NCI-H524 (cell line): Measurements from ENCODE around the gene LGALS7.
"Not testable (repeated sequence)": the region's sequence is repeated elsewhere in the genome, so short reads cannot be mapped to it uniquely, and the experiment has no call there.

ENCODE experiments used
- DNase-seq, 2 experiments: peaks; one replicate each; lab custom pipeline; 2025; lab: John Stamatoyannopoulos, UW

LGALS7 gene

GRCh38 chr19:38773469-38774177 lies at the start of gene LGALS7:
TSS of gene LGALS7 (minus strand) at chr19:38773517. CDS start at chr19:38773492, 25 bp downstream.
- no peak for DNase-seq

GRCh38 chr19:38821230-38821825 lies 48.0 kb upstream of the LGALS7 start:
- DNase-seq, result not testable (repeated sequence)

- DNase-seq, result peak; percentile 19 to 48
These were observed 46.1 kb upstream of the LGALS7 start for GRCh38 chr19:38819231-38819920.

GRCh38 chr19:38817081-38817480 lies 43.8 kb upstream of the LGALS7 start:
- DNase-seq, result no peak

- no peak for DNase-seq
These were observed 42.9 kb upstream of the LGALS7 start for GRCh38 chr19:38816131-38816750.

- no peak for DNase-seq
These were observed 42.0 kb upstream of the LGALS7 start for GRCh38 chr19:38815059-38816001.

GRCh38 chr19:38813932-38814331 lies 40.6 kb upstream of the LGALS7 start:
- not testable (repeated sequence) for DNase-seq

- DNase-seq, result no peak
These were observed 40.0 kb upstream of the LGALS7 start for GRCh38 chr19:38813323-38813722.

- DNase-seq, result no peak
These were observed 39.6 kb upstream of the LGALS7 start, which contains the start of gene LGALS4 for GRCh38 chr19:38812841-38813320. TSS of gene LGALS4 (minus strand) at chr19:38812945. CDS start at chr19:38812886, 59 bp downstream.

- DNase-seq, result no peak
These were observed 38.9 kb upstream of the LGALS7 start for GRCh38 chr19:38812009-38812840.

- DNase-seq, result peak in 1 of 2 experiments; percentile 32
These were observed 36.4 kb upstream of the LGALS7 start for GRCh38 chr19:38809592-38810252.

GRCh38 chr19:38808741-38809140 lies 35.4 kb upstream of the LGALS7 start:
- DNase-seq, result no peak

GRCh38 chr19:38807374-38808098 lies 34.2 kb upstream of the LGALS7 start:
- DNase-seq, result peak; percentile 86 to 87

GRCh38 chr19:38806371-38806770 lies 33.1 kb upstream of the LGALS7 start:
- DNase-seq, result peak in 1 of 2 experiments; percentile 45

- DNase-seq, result no peak
These were observed 31.9 kb upstream of the LGALS7 start for GRCh38 chr19:38805180-38805579.

- DNase-seq, result no peak
These were observed 30.2 kb upstream of the LGALS7 start for GRCh38 chr19:38803543-38803942.

GRCh38 chr19:38801359-38802095 lies 28.2 kb upstream of the LGALS7 start:
- no peak for DNase-seq
